OCI-LY7 (cell line): ENCODE measurements around the gene SLC39A3. TPM values are rescaled to one million over a fixed set of nuclear protein-coding genes. Genes with fewer than 3 reads are reported as not detected.

Source experiments
- Bru-seq: library from RNA; stranded (reverse); fragments of 400-500 nt; gene quantifications from one replicate; lab custom pipeline; 2021; lab: Mats Ljungman, UMichigan
- BruChase-seq, 2 experiments: library from RNA; stranded (reverse); fragments of 400-500 nt; gene quantifications; one replicate each; lab custom pipeline; 2021; lab: Mats Ljungman, UMichigan
- BruUV-seq: library from RNA; stranded (reverse); fragments of 400-500 nt; replicated peaks from 2 replicates; lab custom pipeline; 2021; lab: Mats Ljungman, UMichigan
- CTCF ChIA-PET: fragments of 300-600 bp; sonication (Branson Sonifier 250); formaldehyde crosslinking; loops from one replicate; lab custom pipeline; 2022; ENCODE audit warnings: antibody characterized with exemption; ENCODE audit not compliant: unreplicated experiment; lab: Charles Lee
- POLR2A ChIA-PET: fragments of 300-600 bp; sonication (Branson Sonifier 250); formaldehyde crosslinking; loops from one replicate; lab custom pipeline; 2022; ENCODE audit warnings: antibody characterized with exemption; lab: Charles Lee
- DNase-seq: peaks from one replicate; pipeline ENCODE4 v3.0.0-alpha.2; 2015; ENCODE audit warnings: low spot score
- H2AFZ ChIP-seq: fragments of 200-600 bp; sonication (generic), shearing (Covaris generic); 2 replicates; pipeline ENCODE4 v1.6.1; 2014; ENCODE audit warnings: mild to moderate bottlenecking, antibody characterized with exemption, low read length, moderate library complexity
- H3K27ac ChIP-seq: fragments of 200-600 bp; sonication (generic); 2 replicates; pipeline ENCODE4 v1.5.1; 2014; ENCODE audit warnings: mixed run types, low read depth, mild to moderate bottlenecking, moderate library complexity, low read length, inconsistent platforms; ENCODE audit not compliant: poor library complexity, severe bottlenecking
- H3K36me3 ChIP-seq: fragments of 200-600 bp; sonication (generic); 2 replicates; pipeline ENCODE4 v1.6.1; 2014; ENCODE audit warnings: mild to moderate bottlenecking, antibody characterized with exemption, low read length, moderate library complexity, mixed read lengths; ENCODE audit not compliant: insufficient read depth
- H3K4me1 ChIP-seq: fragments of 200-600 bp; sonication (generic); 2 replicates; pipeline ENCODE4 v1.5.1; 2014; ENCODE audit warnings: mild to moderate bottlenecking, low read length; ENCODE audit not compliant: insufficient read depth, poor library complexity, severe bottlenecking
- H3K4me2 ChIP-seq: fragments of 200-600 bp; sonication (generic); 2 replicates; pipeline ENCODE4 v1.6.1; 2014; ENCODE audit warnings: mild to moderate bottlenecking, low read length
- H3K4me3 ChIP-seq: fragments of 200-600 bp; sonication (generic); 2 replicates; pipeline ENCODE4 v1.5.1; 2014; ENCODE audit warnings: mild to moderate bottlenecking, low read depth, low read length; ENCODE audit not compliant: poor library complexity, severe bottlenecking
- H3K79me2 ChIP-seq: fragments of 200-600 bp; sonication (generic); 2 replicates; pipeline ENCODE4 v1.6.1; 2016; ENCODE audit warnings: low read depth, mild to moderate bottlenecking, low read length, moderate library complexity, mixed read lengths; ENCODE audit not compliant: insufficient read depth
- H3K9me2 ChIP-seq: fragments of 200-600 bp; sonication (generic); 2 replicates; pipeline ENCODE4 v1.6.1; 2016; ENCODE audit warnings: mild to moderate bottlenecking, low read length, mixed read lengths; ENCODE audit not compliant: insufficient read depth
- H3K9me3 ChIP-seq: fragments of 200-600 bp; sonication (generic); 2 replicates; pipeline ENCODE4 v1.6.1; 2014; ENCODE audit warnings: mild to moderate bottlenecking, mixed run types, low read length, mixed read lengths
- H4K20me1 ChIP-seq: fragments of 200-600 bp; sonication (generic); 2 replicates; pipeline ENCODE4 v1.6.1; 2014; ENCODE audit warnings: mild to moderate bottlenecking, antibody characterized with exemption, low read length, moderate library complexity, mixed read lengths; ENCODE audit not compliant: insufficient read depth
- CTCF ChIP-seq: fragments of 200-600 bp; sonication (generic); conservative IDR thresholded peaks from 2 replicates; pipeline ENCODE4 v1.5.1; 2014; ENCODE audit warnings: mild to moderate bottlenecking, antibody characterized with exemption, low read length, moderate library complexity, mixed read lengths
- EZH2phosphoT487 ChIP-seq: fragments of 200-600 bp; sonication (generic); IDR thresholded peaks from 2 replicates; pipeline ENCODE4 v1.6.1; 2018; ENCODE audit warnings: low read depth, borderline replicate concordance, mild to moderate bottlenecking, mixed run types, antibody characterized with exemption, low read length, moderate library complexity, mixed read lengths
- intact Hi-C: fragments of 100-400 bp; cut with micrococcal nuclease; formaldehyde crosslinking; loops from one replicate; pipeline ENCODE4 v1.10.0; 2022; ENCODE audit not compliant: unreplicated experiment
- long read RNA-seq: library from polyadenylated mRNA; stranded (forward); transcript quantifications from one replicate; pipeline ENCODE4 v2.0.0, GENCODE V29; 2022
- total RNA-seq, 2 experiments: library from RNA; depleted of rRNA in 1 of 2; stranded (reverse); fragments of >200 nt in 1 of 2; shearing (Covaris generic) in 1 of 2; gene quantifications; 2 replicates each; pipeline ENCODE4 v1.2.3, GENCODE V29; 2014 to 2022

The SLC39A3 gene
- total RNA-seq (2014; rRNA removed; shearing (Covaris generic)) (33.3 and 45.6 TPM in 2 replicates), total RNA-seq (2022) (38.6 and 46.8 TPM in 2 replicates), Bru-seq, nascent RNA (percentile 51 among the genes with signal in this experiment), BruChase-seq, experiment 1, labeled RNA remaining after a 6-hour chase (percentile 58 among the genes with signal in this experiment), BruChase-seq, experiment 2, labeled RNA remaining after a 2-hour chase (percentile 64 among the genes with signal in this experiment)
- long read RNA-seq, transcript SLC39A3-202 (2 exons, 2,940 nt), result minor isoform, 15 of 107 reads
- long read RNA-seq, transcript SLC39A3-201 (3 exons, 1,502 nt), result major isoform, 72 of 107 reads
- long read RNA-seq, partial matches to known transcripts, result 11 of 107 reads
- long read RNA-seq, other reads (novel, unspliced or antisense), result 8 of 107 reads

DNA sequence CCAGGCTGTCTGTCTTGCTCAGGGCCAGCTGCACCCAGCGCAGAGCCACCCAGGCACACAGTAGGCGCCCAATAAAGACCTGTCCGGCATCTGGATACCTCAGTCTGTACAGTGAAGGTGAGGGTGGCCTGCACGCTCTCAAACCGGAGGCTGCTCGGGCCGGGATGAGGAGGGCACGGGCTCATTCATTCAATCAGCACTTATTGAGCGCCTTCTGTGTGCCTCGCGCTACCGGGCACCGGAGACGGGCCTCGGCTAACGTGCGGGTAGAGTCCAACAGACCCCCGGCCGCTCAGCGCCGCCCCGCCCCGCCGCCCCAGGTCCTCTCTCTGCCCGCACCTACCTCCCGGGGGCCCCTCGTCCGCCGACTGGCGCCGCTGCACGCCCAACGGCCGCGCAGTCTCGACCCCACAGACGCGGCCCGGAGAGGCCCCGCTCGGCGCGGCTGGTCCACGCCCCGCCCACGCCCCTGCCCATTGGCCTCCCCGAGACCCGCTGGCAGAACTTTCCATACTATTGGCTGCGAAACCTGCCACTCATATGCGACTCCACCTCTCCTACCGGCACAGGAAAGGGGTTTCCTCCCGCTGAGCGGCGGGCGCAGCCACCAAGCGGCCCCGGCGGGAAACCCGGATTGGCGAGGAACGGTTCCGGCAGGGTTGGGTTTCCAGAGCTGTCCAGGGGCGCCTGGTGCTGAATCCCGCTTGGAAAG is at the start of gene SLC39A3:
SLC39A3 (minus strand) TSS at position 416 of the 712 bp plus-strand sequence. CDS start 2,760 bp downstream, outside the sequence.
- Histone ChIP-seq H3K36me3 (peaks cover 25% of the 10 kb centered on the region), H3K4me1 (peaks cover 9% of the 10 kb centered on the region), H3K9me3 (no peaks in the 10 kb centered on the region), H3K9me2 (no peaks in the 10 kb centered on the region), H2AFZ (peak within 1 kb of the TSS; percentile 65), H3K27ac (peak within 1 kb of the TSS; percentile 37), H3K4me3 (peak within 1 kb of the TSS; percentile 93), H3K4me2 (peak within 1 kb of the TSS; percentile 97), H4K20me1 (no peaks in the 10 kb centered on the region), H3K79me2 (peaks cover 7% of the 10 kb centered on the region; the same call in 1 of the 2 replicates)
- intact Hi-C loops, result loop anchor here (10.0 kb wide), 1 partner anchor 265 kb away; the partner anchor contains the start of gene GADD45B
- no peak for TF ChIP-seq CTCF
- TF ChIP-seq EZH2phosphoT487, result no peak
- ChIA-PET CTCF (no interaction called here), POLR2A (interaction anchor here (0.9 kb wide), 1 partner anchor 49 kb away, joined by 4 read pairs; no protein-coding TSS in a partner anchor)
- peak; percentile 99 for DNase-seq
- no TSS peak for BruUV-seq

DNA sequence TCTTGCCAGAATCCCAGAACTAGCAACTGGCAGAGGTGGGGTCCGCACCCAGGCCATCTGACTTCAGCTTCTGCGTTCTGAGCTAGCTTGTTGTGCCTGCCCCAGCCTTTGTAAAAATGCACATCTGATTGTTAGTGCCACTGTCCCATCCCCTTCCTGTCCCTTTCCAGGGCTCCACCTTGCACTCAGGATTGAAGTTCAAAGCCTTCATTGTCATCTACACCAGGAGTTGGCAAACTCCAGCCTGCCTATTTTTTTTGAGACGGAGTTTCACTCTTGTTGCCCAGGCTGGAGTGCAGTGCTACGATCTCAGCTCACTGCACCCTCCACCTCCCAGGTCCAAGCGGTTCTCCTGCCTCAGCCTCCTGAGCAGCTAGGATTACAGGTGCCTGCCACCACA is 48.4 kb upstream of the SLC39A3 start:
- Histone ChIP-seq H3K79me2 (peaks cover 42% of the 10 kb centered on the region), H3K4me1 (peaks cover 40% of the 10 kb centered on the region), H3K4me3 (no peak overlapping the region), H3K9me2 (no peaks in the 10 kb centered on the region), H3K36me3 (peaks cover 60% of the 10 kb centered on the region), H3K27ac (no peak overlapping the region), H2AFZ (no peak overlapping the region), H3K4me2 (no peak overlapping the region; the same call in 1 of the 2 replicates), H4K20me1 (peaks cover 12% of the 10 kb centered on the region), H3K9me3 (no peaks in the 10 kb centered on the region)
- intact Hi-C loops, result no loop called here
- POLR2A ChIA-PET, result no interaction called here
- CTCF ChIA-PET, result no interaction called here
- DNase-seq, result no peak
- no TSS peak for BruUV-seq
- TF ChIP-seq CTCF (no peak), EZH2phosphoT487 (no peak)
